IMR-90 (cell line): ENCODE data around the gene RAD51B. TPM values are rescaled to one million over a fixed set of nuclear protein-coding genes. Genes with fewer than 3 reads are reported as not detected.

Experiments used
- ATAC-seq: fragments of 200-7000 bp; cut with Tn5 transposase; 2 replicates; pipeline ENCODE4 v1.9.1; 2020; ENCODE audit warnings: low read depth, mild to moderate bottlenecking, moderate library complexity
- BruUV-seq: library from RNA; stranded (reverse); fragments of 400-500 nt; replicated peaks from 2 replicates; lab custom pipeline; 2021; lab: Mats Ljungman, UMichigan
- CTCF ChIA-PET: fragments of 300-600 bp; formaldehyde crosslinking; extraction: SDS; loops from one replicate; lab custom pipeline; 2021; ENCODE audit warnings: antibody characterized with exemption; lab: Yijun Ruan, JAX
- POLR2A ChIA-PET: fragments of 300-600 bp; sonication (Branson Sonifier 250); formaldehyde crosslinking; loops from one replicate; lab custom pipeline; 2022; ENCODE audit warnings: antibody characterized with exemption; ENCODE audit not compliant: unreplicated experiment; lab: Charles Lee
- DNase-seq: peaks from one replicate; pipeline ENCODE4 v3.0.0; 2013
- H2AFZ ChIP-seq: replicated peaks from 2 replicates; pipeline ENCODE3; 2013; ENCODE audit warnings: low read length, mild to moderate bottlenecking; ENCODE audit not compliant: poor library complexity
- H2AK5ac ChIP-seq: 2 replicates; pipeline ENCODE4 v1.6.1; 2013; ENCODE audit warnings: low read depth, low read length, inconsistent platforms
- H2AK9ac ChIP-seq: replicated peaks from 2 replicates; pipeline ENCODE3; 2013; ENCODE audit warnings: mild to moderate bottlenecking, low read depth, low read length, moderate library complexity; ENCODE audit not compliant: poor library complexity
- H2BK120ac ChIP-seq: 2 replicates; pipeline ENCODE4 v1.6.1; 2013; ENCODE audit warnings: low read depth, low read length, inconsistent platforms
- H2BK15ac ChIP-seq: 3 replicates; pipeline ENCODE4 v1.6.1; 2013; ENCODE audit warnings: low read depth, low read length, inconsistent platforms
- H2BK20ac ChIP-seq: 2 replicates; pipeline ENCODE4 v1.6.1; 2013; ENCODE audit warnings: low read depth, mild to moderate bottlenecking, inconsistent platforms, low read length, moderate library complexity
- H2BK5ac ChIP-seq: 2 replicates; pipeline ENCODE4 v1.6.1; 2013; ENCODE audit warnings: mild to moderate bottlenecking, low read depth, low read length, inconsistent platforms; ENCODE audit not compliant: poor library complexity, severe bottlenecking
- H3K14ac ChIP-seq: replicated peaks from 2 replicates; pipeline ENCODE4 v1.6.1; 2013; ENCODE audit warnings: low read depth, low read length, inconsistent platforms
- H3K18ac ChIP-seq: 2 replicates; pipeline ENCODE4 v1.6.1; 2013; ENCODE audit warnings: low read depth, low read length, control low read depth
- H3K23ac ChIP-seq: 2 replicates; pipeline ENCODE4 v1.6.1; 2013; ENCODE audit warnings: low read depth, low read length, inconsistent platforms
- H3K27ac ChIP-seq: 2 replicates; pipeline ENCODE4 v1.5.1; 2013; ENCODE audit warnings: mild to moderate bottlenecking, control low read depth, low read length; ENCODE audit not compliant: insufficient read depth
- H3K27me3 ChIP-seq: 2 replicates; pipeline ENCODE4 v1.6.1; 2013; ENCODE audit warnings: low read length; ENCODE audit not compliant: control insufficient read depth, insufficient read depth
- H3K36me3 ChIP-seq: 2 replicates; pipeline ENCODE4 v1.6.1; 2013; ENCODE audit warnings: low read length, mixed read lengths; ENCODE audit not compliant: control insufficient read depth, insufficient read depth
- H3K4ac ChIP-seq: 2 replicates; pipeline ENCODE4 v1.6.1; 2013; ENCODE audit warnings: low read depth, low read length, inconsistent platforms
- H3K4me1 ChIP-seq: 2 replicates; pipeline ENCODE4 v1.6.1; 2013; ENCODE audit warnings: low read length, mixed read lengths; ENCODE audit not compliant: control insufficient read depth, insufficient read depth
- H3K4me2 ChIP-seq: 2 replicates; pipeline ENCODE4 v1.6.1; 2013; ENCODE audit warnings: low read depth, mild to moderate bottlenecking, control low read depth, low read length, moderate library complexity
- H3K4me3 ChIP-seq: 2 replicates; pipeline ENCODE4 v1.5.1; 2013; ENCODE audit warnings: low read depth, mild to moderate bottlenecking, control low read depth, low read length, moderate library complexity; ENCODE audit not compliant: insufficient read depth
- H3K56ac ChIP-seq: 2 replicates; pipeline ENCODE4 v1.6.1; 2013; ENCODE audit warnings: low read length, inconsistent platforms; ENCODE audit not compliant: insufficient read depth; ENCODE audit errors: extremely low read depth
- H3K79me1 ChIP-seq, 2 experiments: 2 replicates each; pipeline ENCODE4 v1.6.1; 2013; ENCODE audit warnings: low read length in 2 of 2, inconsistent platforms in 1 of 2, low read depth in 1 of 2
- H3K9ac ChIP-seq: 2 replicates; pipeline ENCODE4 v1.6.1; 2013; ENCODE audit warnings: low read depth, low read length, control low read depth
- H3K9me1 ChIP-seq: 2 replicates; pipeline ENCODE4 v1.6.1; 2013; ENCODE audit warnings: low read length, inconsistent platforms; ENCODE audit not compliant: insufficient read depth
- H3K9me3 ChIP-seq: 2 replicates; pipeline ENCODE4 v1.6.1; 2013; ENCODE audit warnings: low read length; ENCODE audit not compliant: control insufficient read depth, insufficient read depth
- H4K20me1 ChIP-seq: 2 replicates; pipeline ENCODE4 v1.6.1; 2013; ENCODE audit warnings: low read length, inconsistent platforms; ENCODE audit not compliant: insufficient read depth
- H4K5ac ChIP-seq: 2 replicates; pipeline ENCODE4 v1.6.1; 2013; ENCODE audit warnings: mild to moderate bottlenecking, low read depth, low read length, control low read depth
- H4K8ac ChIP-seq, 2 experiments: 2 replicates each; pipeline ENCODE4 v1.6.1; 2013; ENCODE audit warnings: low read depth in 2 of 2, low read length in 2 of 2, control low read depth in 1 of 2, inconsistent platforms in 1 of 2
- H4K91ac ChIP-seq: 2 replicates; pipeline ENCODE4 v1.6.1; 2013; ENCODE audit warnings: low read depth, low read length, inconsistent platforms; ENCODE audit not compliant: insufficient read depth
- CHD1 ChIP-seq: IDR thresholded peaks from 2 replicates; pipeline ENCODE4 v1.6.1; 2012; ENCODE audit warnings: low read depth, low read length, improper control_type of control experiment
- MAFK ChIP-seq: IDR thresholded peaks from 2 replicates; pipeline ENCODE4 v1.6.1; 2012; ENCODE audit warnings: low read depth, low read length, improper control_type of control experiment
- MAZ ChIP-seq: IDR thresholded peaks from 2 replicates; pipeline ENCODE4 v1.6.1; 2012; ENCODE audit warnings: low read depth, mild to moderate bottlenecking, low read length, improper control_type of control experiment, moderate library complexity, borderline replicate concordance
- NFE2L2 ChIP-seq: fragments of 150-350 bp; IDR thresholded peaks from 2 replicates; pipeline ENCODE4 v1.6.1; 2016; ENCODE audit warnings: low read depth, mild to moderate bottlenecking, low read length
- POLR2A ChIP-seq: IDR thresholded peaks from 2 replicates; pipeline ENCODE4 v1.6.1; 2012; ENCODE audit warnings: mild to moderate bottlenecking, low read depth, low read length
- RCOR1 ChIP-seq: IDR thresholded peaks from 2 replicates; pipeline ENCODE4 v1.6.1; 2012; ENCODE audit warnings: mild to moderate bottlenecking, low read length, improper control_type of control experiment; ENCODE audit not compliant: insufficient replicate concordance
- RFX5 ChIP-seq: IDR thresholded peaks from 2 replicates; pipeline ENCODE4 v1.8.0; 2012; ENCODE audit warnings: low read depth, mild to moderate bottlenecking, low read length, moderate library complexity
- SMC3 ChIP-seq: fragments of 150-350 bp; IDR thresholded peaks from 2 replicates; pipeline ENCODE4 v1.6.1; 2016; ENCODE audit warnings: low read depth, mild to moderate bottlenecking, antibody characterized with exemption, low read length, moderate library complexity
- WGBS, 2 experiments: methylation state at CpG; one replicate each; pipeline versions ENCODE4 v1.1.5 to v1.1.7; 2013; ENCODE audit warnings: missing lambda C conversion rate in 2 of 2; ENCODE audit not compliant: insufficient read length in 1 of 2; ENCODE audit errors: extremely low coverage in 2 of 2; 5-methylcytosine and 5-hydroxymethylcytosine counted together
- dilution Hi-C: fragments of 300-500 bp; cut with HindIII; formaldehyde crosslinking; loops from one replicate; pipeline ENCODE4 v1.14.3; 2018; ENCODE audit warnings: low sequenced_read_pairs; ENCODE audit not compliant: unreplicated experiment
- in situ Hi-C: fragments of 300-500 bp; cut with MboI; formaldehyde crosslinking; loops from 3 replicates; pipeline ENCODE4 v1.14.3; 2019; ENCODE audit warnings: low sequenced_read_pairs, inconsistent platforms, mixed read lengths
- intact Hi-C: fragments of 100-400 bp; cut with micrococcal nuclease; formaldehyde crosslinking; loops from 2 replicates; pipeline ENCODE4 v1.10.0; 2022
- polyA plus RNA-seq, 3 experiments: library from polyadenylated mRNA; depleted of rRNA; stranded (reverse); fragments of >200 nt; gene quantifications; 2 replicates each; pipeline ENCODE4 v1.2.3, GENCODE V29; 2012; ENCODE audit warnings: low replicate concordance in 1 of 3
- total RNA-seq: library from RNA; depleted of rRNA; stranded (reverse); fragments of >200 nt; gene quantifications from 2 replicates; pipeline ENCODE4 v1.2.3, GENCODE V29; 2012
- TF ChIP-seq, protein P1 (sequence below): fragments of 150-350 bp; IDR thresholded peaks from 2 replicates; pipeline ENCODE4 v1.6.1; 2017; ENCODE audit warnings: mild to moderate bottlenecking, antibody characterized with exemption, low read length, low read depth
- TF ChIP-seq, protein P2 (sequence below): fragments of 150-350 bp; IDR thresholded peaks from 2 replicates; pipeline ENCODE4 v1.6.1; 2016; ENCODE audit warnings: low read depth, mild to moderate bottlenecking, low read length, moderate library complexity, borderline replicate concordance

Gene RAD51B
- total and polyA plus RNA-seq, 2 of the 4 experiments (the other 2 are of a cell fraction) = 5.1 to 18.8 TPM

DNA sequence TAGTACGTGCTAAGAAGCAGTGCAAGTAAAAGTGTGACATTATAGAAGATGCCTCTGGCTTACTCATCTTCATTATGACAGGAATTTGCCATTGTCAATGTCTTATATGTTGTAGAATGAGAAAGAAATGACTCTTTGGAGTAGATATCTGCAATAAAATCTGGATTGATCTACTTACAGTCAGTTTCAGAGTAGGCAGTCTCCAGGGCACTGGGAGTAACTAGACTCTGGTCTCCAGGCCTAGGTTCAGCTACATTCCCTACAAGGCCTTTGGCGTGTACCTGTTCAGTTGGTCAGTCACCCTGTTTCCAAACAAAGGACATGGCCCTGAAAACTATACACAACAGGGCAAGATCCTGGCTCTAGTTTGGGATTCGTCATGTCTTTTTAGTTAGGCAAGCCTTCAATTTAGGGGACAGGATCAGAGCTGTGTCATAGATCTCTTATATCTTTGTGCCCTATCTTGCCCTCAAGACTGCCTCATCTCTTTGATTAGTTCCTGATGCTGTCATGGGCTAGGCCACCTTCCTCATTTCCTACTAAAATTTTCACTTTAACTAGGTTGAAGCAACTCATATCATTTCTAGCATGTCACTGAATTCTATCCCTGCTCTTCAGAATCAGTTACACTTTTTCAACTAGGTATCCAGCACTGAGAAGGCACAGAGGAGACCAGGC, 410.0 kb downstream of the RAD51B start (continued):
- TF ChIP-seq, protein P1, sequence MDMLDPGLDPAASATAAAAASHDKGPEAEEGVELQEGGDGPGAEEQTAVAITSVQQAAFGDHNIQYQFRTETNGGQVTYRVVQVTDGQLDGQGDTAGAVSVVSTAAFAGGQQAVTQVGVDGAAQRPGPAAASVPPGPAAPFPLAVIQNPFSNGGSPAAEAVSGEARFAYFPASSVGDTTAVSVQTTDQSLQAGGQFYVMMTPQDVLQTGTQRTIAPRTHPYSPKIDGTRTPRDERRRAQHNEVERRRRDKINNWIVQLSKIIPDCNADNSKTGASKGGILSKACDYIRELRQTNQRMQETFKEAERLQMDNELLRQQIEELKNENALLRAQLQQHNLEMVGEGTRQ = no peak

DNA sequence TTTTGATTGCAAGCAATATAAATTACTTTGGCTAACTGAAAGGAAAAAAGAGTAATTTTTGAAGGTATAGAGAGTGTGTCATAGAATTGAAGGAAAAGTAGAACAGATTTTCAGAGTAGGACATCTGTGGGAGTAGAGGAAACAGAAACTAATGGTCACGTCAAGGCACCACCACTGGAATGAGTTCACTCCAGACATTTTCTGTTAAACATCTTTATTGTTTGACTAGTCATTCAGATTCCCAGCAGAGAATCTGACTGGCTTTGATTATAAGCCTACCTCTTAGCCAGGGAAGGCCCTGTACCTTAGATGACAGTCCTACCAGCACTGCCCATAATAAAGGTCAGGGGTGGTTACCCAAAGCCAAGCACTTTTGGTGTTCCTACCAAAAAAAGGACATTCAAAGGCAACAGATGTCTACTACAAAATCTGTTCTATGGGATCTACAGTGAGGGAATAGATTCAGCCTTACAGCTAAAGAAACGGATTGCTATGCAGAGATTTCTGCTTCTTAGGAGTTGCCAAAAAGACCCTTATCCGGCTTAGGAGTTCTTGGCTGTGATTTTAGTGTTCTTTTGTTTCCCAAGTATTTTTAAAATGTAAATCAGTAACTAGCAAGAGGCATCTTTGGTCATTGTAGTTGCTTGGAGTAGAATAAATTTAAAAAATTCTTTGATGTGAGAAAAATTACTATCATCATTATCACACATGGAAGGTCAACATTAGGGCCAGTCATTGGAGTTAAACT, 410.8 kb downstream of the RAD51B start:
- dilution Hi-C loops = no loop called here
- H2AK9ac ChIP-seq = no peak overlapping the region
- H3K9me3 ChIP-seq = no peaks in the 10 kb centered on the region
- H3K9me1 ChIP-seq = peaks cover 8% of the 10 kb centered on the region; the same call in 1 of the 2 replicates
- no peaks in the 10 kb centered on the region for H3K36me3 ChIP-seq
- WGBS, 2 experiments = no CpG with 5 or more reads among the region's 3 CpGs
- POLR2A ChIA-PET = no interaction called here
- H2AK5ac ChIP-seq = peak overlapping the region; percentile 95
- CTCF ChIA-PET = no interaction called here
- peaks cover 11% of the 10 kb centered on the region for H3K4me1 ChIP-seq
- H2BK20ac ChIP-seq = peak overlapping the region; percentile 96
- H3K4ac ChIP-seq = peak overlapping the region; percentile 65
- in situ Hi-C loops = loop anchor here (5.0 kb wide), 1 partner anchor 83 kb away; no protein-coding TSS in a partner anchor
- H3K56ac ChIP-seq = peak overlapping the region; percentile 46
- H3K23ac ChIP-seq = peak overlapping the region; percentile 72
- peak overlapping the region; percentile 75 for H2BK120ac ChIP-seq
- H4K8ac ChIP-seq = peak overlapping the region; percentile 25 to 68; a peak in 3 of 4 replicates
- H3K9ac ChIP-seq = no peak overlapping the region
- H3K27ac ChIP-seq = peak overlapping the region; percentile 38; the same call in 1 of the 2 replicates
- no peak overlapping the region for H3K4me3 ChIP-seq
- H2BK5ac ChIP-seq = peak overlapping the region; percentile 95
- no peak for DNase-seq
- H3K18ac ChIP-seq = peak overlapping the region; percentile 99; the same call in 1 of the 2 replicates
- H4K20me1 ChIP-seq = no peaks in the 10 kb centered on the region
- no TSS peak for BruUV-seq
- intact Hi-C loops = loop anchor here (5.0 kb wide), 3 partner anchors 83 to 288 kb away; no protein-coding TSS in a partner anchor
- no peak for ATAC-seq
- peak overlapping the region; percentile 38 for H3K14ac ChIP-seq
- peak overlapping the region; percentile 69; the same call in 1 of the 2 replicates for H3K4me2 ChIP-seq
- H3K27me3 ChIP-seq = no peaks in the 10 kb centered on the region
- H3K79me1 ChIP-seq = peaks cover 0 to 6% of the 10 kb centered on the region in 2 experiments; a peak in 1 of 4 replicates
- no peak overlapping the region for H4K91ac ChIP-seq
- no peak overlapping the region for H2AFZ ChIP-seq
- H2BK15ac ChIP-seq = peak overlapping the region; percentile 86; the same call in 2 of the 3 replicates
- no peak for TF ChIP-seq MAFK
- no peak for TF ChIP-seq CHD1
- no peak for TF ChIP-seq SMC3
- TF ChIP-seq, protein P2, sequence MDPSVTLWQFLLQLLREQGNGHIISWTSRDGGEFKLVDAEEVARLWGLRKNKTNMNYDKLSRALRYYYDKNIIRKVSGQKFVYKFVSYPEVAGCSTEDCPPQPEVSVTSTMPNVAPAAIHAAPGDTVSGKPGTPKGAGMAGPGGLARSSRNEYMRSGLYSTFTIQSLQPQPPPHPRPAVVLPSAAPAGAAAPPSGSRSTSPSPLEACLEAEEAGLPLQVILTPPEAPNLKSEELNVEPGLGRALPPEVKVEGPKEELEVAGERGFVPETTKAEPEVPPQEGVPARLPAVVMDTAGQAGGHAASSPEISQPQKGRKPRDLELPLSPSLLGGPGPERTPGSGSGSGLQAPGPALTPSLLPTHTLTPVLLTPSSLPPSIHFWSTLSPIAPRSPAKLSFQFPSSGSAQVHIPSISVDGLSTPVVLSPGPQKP = no peak
- TF ChIP-seq POLR2A = no peak
- TF ChIP-seq RCOR1 = no peak
- no peak for TF ChIP-seq NFE2L2
- TF ChIP-seq RFX5 = no peak
- TF ChIP-seq, protein P1 = no peak
- no peak for TF ChIP-seq MAZ
- H4K5ac ChIP-seq = peak overlapping the region; percentile 95; the same call in 1 of the 2 replicates
